ENCODE measurements around the gene HGS. TPM values are rescaled to one million over a fixed set of nuclear protein-coding genes. Genes with fewer than 3 reads are reported as not detected.

Gene HGS
- total and polyA plus RNA-seq, 2 of the 13 experiments (the other 11 are each of a cell fraction or from before 2014, with no cell fraction given), result 73.3 to 78.1 TPM

DNA sequence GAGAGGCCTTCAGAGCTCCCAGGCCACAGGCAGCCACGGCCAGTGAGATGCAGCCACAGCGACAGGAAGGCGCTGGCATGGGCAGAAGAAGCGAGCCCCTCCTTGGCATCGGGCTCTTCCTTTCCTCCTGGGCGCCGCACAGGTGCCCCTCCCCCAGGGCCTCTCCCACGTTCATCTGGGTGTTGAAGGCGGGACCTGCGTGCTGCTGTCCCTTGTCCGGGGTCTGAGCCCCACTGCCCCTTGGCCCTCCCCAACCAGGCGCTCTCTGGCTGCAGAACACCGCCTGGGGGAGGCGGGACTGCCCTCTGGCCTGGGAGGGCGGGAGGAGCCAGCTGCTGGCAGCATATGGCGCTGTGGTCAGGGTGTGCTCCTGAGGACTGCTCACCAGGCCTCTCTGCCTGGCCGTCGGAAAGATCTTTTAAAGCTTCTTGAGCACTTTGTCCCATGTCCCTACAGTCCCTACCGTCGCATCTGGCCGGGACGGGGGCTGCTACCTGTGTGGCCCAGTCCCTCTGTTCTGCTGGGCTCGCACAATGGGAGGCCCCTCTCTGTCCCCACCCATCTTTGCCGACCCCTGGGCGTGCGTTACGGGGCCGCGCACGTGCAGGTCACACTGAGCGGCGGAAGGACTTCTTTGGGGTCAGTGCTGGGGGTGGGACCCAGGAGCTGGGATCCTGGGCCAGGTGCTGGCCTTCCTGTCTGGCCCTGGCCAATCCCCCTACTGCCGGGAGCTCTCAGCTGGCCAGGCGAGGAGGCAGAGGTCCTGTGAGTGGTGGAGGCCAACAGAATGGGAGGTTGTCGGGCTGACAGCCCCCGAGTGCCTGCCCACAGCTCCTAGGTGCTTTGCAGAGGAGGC lies 30.0 kb downstream of the HGS start (continued):
- peak; percentile 48; the same call in 1 of the 2 replicates for TF ChIP-seq ZNF232 (CRISPR knock-in tag; IDR thresholded peaks at IDR 0.05; ENCODE audit: borderline replicate concordance)
- TF ChIP-seq ZSCAN25 (CRISPR knock-in tag; IDR thresholded peaks at IDR 0.05), result no peak
- TF ChIP-seq, protein P1, sequence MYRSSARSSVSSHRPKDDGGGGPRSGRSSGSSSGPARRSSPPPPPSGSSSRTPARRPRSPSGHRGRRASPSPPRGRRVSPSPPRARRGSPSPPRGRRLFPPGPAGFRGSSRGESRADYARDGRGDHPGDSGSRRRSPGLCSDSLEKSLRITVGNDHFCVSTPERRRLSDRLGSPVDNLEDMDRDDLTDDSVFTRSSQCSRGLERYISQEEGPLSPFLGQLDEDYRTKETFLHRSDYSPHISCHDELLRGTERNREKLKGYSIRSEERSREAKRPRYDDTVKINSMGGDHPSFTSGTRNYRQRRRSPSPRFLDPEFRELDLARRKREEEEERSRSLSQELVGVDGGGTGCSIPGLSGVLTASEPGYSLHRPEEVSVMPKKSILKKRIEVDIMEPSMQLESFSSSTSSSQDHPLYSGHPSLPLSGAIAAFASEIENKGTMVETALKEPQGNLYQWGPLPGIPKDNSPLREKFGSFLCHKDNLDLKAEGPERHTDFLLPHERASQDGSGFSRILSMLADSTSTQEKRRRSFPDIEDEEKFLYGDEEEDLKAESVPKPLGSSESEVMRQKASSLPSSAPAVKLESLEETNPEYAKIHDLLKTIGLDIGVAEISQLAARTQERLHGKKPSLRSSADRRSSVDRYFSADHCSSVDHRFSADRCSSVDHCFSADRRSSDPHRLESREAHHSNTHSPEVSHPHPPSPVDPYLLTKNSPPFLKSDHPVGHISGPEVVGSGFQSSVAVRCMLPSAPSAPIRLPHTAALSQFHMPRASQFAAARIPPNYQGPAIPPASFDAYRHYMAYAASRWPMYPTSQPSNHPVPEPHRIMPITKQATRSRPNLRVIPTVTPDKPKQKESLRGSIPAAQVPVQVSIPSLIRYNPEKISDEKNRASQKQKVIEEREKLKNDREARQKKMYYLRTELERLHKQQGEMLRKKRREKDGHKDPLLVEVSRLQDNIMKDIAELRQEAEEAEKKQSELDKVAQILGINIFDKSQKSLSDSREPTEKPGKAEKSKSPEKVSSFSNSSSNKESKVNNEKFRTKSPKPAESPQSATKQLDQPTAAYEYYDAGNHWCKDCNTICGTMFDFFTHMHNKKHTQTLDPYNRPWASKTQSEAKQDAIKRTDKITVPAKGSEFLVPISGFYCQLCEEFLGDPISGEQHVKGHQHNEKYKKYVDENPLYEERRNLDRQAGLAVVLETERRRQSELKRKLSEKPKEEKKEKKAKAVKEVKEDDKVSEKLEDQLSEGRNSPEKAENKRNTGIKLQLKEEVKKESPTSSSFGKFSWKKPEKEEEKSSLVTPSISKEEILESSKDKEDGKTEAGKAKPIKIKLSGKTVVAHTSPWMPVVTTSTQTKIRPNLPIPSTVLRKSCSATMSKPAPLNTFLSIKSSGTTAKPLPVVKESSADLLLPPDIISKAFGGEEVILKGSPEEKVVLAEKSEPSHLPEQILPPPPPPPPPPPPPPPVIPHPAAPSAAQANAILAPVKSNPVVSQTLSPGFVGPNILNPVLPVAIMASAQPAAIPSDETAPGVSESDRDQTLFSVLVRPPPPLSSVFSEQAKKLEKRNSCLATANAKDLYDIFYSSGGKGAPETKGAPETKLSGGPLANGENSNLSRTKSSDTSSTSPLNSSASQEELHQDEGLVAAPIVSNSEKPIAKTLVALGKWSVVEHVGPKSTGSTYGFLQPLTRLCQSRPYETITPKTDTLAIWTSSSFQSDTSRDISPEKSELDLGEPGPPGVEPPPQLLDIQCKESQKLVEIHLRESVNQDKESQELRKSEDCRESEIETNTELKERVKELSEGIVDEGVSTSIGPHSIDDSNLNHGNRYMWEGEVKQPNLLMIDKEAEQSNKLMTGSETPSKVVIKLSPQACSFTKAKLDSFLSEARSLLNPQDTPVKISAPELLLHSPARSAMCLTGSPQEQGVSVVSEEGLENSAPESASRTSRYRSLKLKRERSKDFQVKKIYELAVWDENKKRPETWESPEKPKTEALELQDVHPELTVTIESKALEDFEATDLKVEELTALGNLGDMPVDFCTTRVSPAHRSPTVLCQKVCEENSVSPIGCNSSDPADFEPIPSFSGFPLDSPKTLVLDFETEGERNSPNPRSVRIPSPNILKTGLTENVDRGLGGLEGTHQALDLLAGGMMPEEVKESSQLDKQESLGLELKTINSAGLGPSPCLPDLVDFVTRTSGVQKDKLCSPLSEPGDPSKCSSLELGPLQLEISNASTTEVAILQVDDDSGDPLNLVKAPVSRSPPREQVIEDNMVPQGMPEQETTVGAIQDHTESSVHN (CRISPR knock-in tag; IDR thresholded peaks at IDR 0.05), result peak; percentile 90; the same call in 1 of the 2 replicates
- TF ChIP-seq, protein P2, sequence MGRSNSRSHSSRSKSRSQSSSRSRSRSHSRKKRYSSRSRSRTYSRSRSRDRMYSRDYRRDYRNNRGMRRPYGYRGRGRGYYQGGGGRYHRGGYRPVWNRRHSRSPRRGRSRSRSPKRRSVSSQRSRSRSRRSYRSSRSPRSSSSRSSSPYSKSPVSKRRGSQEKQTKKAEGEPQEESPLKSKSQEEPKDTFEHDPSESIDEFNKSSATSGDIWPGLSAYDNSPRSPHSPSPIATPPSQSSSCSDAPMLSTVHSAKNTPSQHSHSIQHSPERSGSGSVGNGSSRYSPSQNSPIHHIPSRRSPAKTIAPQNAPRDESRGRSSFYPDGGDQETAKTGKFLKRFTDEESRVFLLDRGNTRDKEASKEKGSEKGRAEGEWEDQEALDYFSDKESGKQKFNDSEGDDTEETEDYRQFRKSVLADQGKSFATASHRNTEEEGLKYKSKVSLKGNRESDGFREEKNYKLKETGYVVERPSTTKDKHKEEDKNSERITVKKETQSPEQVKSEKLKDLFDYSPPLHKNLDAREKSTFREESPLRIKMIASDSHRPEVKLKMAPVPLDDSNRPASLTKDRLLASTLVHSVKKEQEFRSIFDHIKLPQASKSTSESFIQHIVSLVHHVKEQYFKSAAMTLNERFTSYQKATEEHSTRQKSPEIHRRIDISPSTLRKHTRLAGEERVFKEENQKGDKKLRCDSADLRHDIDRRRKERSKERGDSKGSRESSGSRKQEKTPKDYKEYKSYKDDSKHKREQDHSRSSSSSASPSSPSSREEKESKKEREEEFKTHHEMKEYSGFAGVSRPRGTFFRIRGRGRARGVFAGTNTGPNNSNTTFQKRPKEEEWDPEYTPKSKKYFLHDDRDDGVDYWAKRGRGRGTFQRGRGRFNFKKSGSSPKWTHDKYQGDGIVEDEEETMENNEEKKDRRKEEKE (IDR thresholded peaks at IDR 0.05), result no peak
- TF ChIP-seq, protein P3, sequence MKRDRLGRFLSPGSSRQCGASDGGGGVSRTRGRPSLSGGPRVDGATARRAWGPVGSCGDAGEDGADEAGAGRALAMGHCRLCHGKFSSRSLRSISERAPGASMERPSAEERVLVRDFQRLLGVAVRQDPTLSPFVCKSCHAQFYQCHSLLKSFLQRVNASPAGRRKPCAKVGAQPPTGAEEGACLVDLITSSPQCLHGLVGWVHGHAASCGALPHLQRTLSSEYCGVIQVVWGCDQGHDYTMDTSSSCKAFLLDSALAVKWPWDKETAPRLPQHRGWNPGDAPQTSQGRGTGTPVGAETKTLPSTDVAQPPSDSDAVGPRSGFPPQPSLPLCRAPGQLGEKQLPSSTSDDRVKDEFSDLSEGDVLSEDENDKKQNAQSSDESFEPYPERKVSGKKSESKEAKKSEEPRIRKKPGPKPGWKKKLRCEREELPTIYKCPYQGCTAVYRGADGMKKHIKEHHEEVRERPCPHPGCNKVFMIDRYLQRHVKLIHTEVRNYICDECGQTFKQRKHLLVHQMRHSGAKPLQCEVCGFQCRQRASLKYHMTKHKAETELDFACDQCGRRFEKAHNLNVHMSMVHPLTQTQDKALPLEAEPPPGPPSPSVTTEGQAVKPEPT (CRISPR knock-in tag; IDR thresholded peaks at IDR 0.05; ENCODE audit: low read depth), result peak; percentile 84; the same call in 1 of the 2 replicates
- no peak for TF ChIP-seq ZNF737 (CRISPR knock-in tag; IDR thresholded peaks at IDR 0.05; ENCODE audit: borderline replicate concordance)
- TF ChIP-seq, protein P4, sequence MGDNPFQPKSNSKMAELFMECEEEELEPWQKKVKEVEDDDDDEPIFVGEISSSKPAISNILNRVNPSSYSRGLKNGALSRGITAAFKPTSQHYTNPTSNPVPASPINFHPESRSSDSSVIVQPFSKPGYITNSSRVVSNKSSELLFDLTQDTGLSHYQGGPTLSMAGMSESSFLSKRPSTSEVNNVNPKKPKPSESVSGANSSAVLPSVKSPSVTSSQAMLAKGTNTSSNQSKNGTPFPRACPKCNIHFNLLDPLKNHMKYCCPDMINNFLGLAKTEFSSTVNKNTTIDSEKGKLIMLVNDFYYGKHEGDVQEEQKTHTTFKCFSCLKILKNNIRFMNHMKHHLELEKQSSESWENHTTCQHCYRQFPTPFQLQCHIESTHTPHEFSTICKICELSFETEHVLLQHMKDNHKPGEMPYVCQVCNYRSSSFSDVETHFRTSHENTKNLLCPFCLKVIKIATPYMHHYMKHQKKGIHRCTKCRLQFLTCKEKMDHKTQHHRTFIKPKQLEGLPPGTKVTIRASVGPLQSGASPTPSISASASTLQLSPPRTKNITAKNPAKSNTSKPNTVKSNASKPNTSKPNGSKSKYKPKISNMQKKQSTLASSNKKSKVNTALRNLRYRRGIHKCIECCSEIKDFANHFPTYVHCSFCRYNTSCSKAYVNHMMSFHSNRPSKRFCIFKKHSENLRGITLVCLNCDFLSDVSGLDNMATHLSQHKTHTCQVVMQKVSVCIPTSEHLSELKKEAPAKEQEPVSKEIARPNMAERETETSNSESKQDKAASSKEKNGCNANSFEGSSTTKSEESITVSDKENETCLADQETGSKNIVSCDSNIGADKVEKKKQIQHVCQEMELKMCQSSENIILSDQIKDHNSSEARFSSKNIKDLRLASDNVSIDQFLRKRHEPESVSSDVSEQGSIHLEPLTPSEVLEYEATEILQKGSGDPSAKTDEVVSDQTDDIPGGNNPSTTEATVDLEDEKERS (CRISPR knock-in tag; IDR thresholded peaks at IDR 0.05), result peak; percentile 74; the same call in 1 of the 2 replicates
- TF ChIP-seq, protein P5, sequence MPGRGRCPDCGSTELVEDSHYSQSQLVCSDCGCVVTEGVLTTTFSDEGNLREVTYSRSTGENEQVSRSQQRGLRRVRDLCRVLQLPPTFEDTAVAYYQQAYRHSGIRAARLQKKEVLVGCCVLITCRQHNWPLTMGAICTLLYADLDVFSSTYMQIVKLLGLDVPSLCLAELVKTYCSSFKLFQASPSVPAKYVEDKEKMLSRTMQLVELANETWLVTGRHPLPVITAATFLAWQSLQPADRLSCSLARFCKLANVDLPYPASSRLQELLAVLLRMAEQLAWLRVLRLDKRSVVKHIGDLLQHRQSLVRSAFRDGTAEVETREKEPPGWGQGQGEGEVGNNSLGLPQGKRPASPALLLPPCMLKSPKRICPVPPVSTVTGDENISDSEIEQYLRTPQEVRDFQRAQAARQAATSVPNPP (CRISPR knock-in tag; IDR thresholded peaks at IDR 0.05), result no peak; the same call in 1 of the 2 replicates
- TF ChIP-seq XBP1 (CRISPR knock-in tag; IDR thresholded peaks at IDR 0.05), result no peak
